Progenitor cell of endocrine pancreas (in vitro differentiated cells): ENCODE results near the gene CRIP2. TPM values are rescaled to one million over a fixed set of nuclear protein-coding genes. Genes with fewer than 3 reads are reported as not detected.

ENCODE experiments used
- DNase-seq: peaks from one replicate; pipeline ENCODE4 v3.0.0; 2021; ENCODE audit warnings: low spot score; ENCODE audit not compliant: unreplicated experiment
- H3K27ac Mint-ChIP-seq: 2 replicates; pipeline ENCODE4 v1.8.0; 2021; ENCODE audit warnings: mild to moderate bottlenecking, moderate library complexity, mixed read lengths
- H3K27me3 Mint-ChIP-seq: 2 replicates; pipeline ENCODE4 v1.8.0; 2021; ENCODE audit warnings: mixed read lengths
- H3K36me3 Mint-ChIP-seq: 2 replicates; pipeline ENCODE4 v1.8.0; 2022; ENCODE audit warnings: mixed read lengths; ENCODE audit not compliant: insufficient read depth
- H3K4me1 Mint-ChIP-seq: 2 replicates; pipeline ENCODE4 v1.8.0; 2021; ENCODE audit warnings: low read depth, mixed read lengths
- H3K4me3 Mint-ChIP-seq: 2 replicates; pipeline ENCODE4 v1.8.0; 2021; ENCODE audit warnings: low read depth, mild to moderate bottlenecking, moderate library complexity, mixed read lengths
- H3K9me3 Mint-ChIP-seq: 2 replicates; pipeline ENCODE4 v1.8.0; 2021; ENCODE audit warnings: low read depth, mixed read lengths
- total RNA-seq: library from RNA; stranded (reverse); gene quantifications from 2 replicates; pipeline ENCODE4 v1.2.1, GENCODE V29; 2021
- TF ChIP-seq, protein P1 (sequence below): fragments of 200-600 bp; sonication (generic); IDR thresholded peaks from one replicate; pipeline ENCODE4 v1.5.0; 2021; ENCODE audit warnings: antibody characterized with exemption, mild to moderate bottlenecking; ENCODE audit not compliant: unreplicated experiment

CRIP2 gene
- total RNA-seq, 1 donor from 2014 or later: 19.6 TPM

- Mint-ChIP-seq H3K27ac (no peak overlapping the region), H3K36me3 (peaks cover 34% of the 10 kb centered on the region)
Observed at GRCh38 chr14:105427936-105428485, 46.6 kb upstream of the CRIP2 start.

DNA sequence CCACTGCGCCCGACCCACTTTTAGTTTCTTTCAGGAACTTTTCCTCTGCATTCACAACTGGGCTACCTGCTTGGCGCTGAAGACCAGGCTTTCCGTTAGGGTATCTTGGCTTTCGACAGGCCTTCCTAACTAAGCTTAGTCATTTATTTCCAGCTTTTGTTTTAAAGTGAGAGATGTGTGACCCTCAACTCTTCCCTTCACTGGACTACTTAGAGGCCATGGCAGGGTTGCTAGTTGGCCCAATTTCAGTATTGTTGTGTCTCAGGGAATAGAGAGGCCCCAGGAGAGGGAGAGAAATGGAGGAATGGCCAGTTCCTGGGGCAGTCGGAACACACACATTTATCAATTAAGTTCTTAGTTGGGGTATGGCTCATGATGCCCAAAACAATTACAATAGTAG lies 44.6 kb upstream of the CRIP2 start:
- no peak overlapping the region for H3K4me3 Mint-ChIP-seq
- H3K4me1 Mint-ChIP-seq: no peaks in the 10 kb centered on the region
- TF ChIP-seq, protein P1, sequence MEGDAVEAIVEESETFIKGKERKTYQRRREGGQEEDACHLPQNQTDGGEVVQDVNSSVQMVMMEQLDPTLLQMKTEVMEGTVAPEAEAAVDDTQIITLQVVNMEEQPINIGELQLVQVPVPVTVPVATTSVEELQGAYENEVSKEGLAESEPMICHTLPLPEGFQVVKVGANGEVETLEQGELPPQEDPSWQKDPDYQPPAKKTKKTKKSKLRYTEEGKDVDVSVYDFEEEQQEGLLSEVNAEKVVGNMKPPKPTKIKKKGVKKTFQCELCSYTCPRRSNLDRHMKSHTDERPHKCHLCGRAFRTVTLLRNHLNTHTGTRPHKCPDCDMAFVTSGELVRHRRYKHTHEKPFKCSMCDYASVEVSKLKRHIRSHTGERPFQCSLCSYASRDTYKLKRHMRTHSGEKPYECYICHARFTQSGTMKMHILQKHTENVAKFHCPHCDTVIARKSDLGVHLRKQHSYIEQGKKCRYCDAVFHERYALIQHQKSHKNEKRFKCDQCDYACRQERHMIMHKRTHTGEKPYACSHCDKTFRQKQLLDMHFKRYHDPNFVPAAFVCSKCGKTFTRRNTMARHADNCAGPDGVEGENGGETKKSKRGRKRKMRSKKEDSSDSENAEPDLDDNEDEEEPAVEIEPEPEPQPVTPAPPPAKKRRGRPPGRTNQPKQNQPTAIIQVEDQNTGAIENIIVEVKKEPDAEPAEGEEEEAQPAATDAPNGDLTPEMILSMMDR: no peak
- peaks cover 37% of the 10 kb centered on the region for H3K36me3 Mint-ChIP-seq
- no peak for DNase-seq
- peaks cover 12% of the 10 kb centered on the region for H3K9me3 Mint-ChIP-seq
- no peak overlapping the region for H3K27ac Mint-ChIP-seq
- no peaks in the 10 kb centered on the region for H3K27me3 Mint-ChIP-seq

More at GRCh38 chr14:105427936-105428485, 46.6 kb upstream of the CRIP2 start:
- Mint-ChIP-seq H3K4me3 (no peak overlapping the region), H3K4me1 (no peaks in the 10 kb centered on the region), H3K9me3 (peaks cover 10% of the 10 kb centered on the region), H3K27me3 (no peaks in the 10 kb centered on the region)
- no peak for DNase-seq
- TF ChIP-seq, protein P1: no peak

DNA sequence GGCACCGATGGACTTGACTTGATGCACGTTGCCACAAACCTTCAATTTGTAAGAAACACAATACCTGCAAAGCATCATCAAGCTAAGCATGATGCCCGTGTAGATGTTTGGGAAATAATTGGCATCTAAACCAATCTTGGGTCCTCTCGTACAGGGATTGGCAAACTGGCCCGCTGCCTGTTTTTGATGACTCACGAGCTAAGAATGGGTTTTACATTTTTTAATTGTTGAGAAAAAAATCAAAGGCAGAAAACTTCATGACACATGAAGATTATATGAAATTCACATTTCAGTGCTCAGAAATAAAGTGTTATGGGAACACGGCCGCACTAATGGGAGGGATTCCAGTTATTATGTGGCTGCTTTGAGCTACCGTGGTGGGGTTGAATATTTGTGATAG lies 44.1 kb upstream of the CRIP2 start:
- Mint-ChIP-seq H3K4me3 (no peak overlapping the region), H3K36me3 (peaks cover 40% of the 10 kb centered on the region), H3K9me3 (peaks cover 15% of the 10 kb centered on the region), H3K27ac (no peak overlapping the region), H3K4me1 (no peaks in the 10 kb centered on the region), H3K27me3 (no peaks in the 10 kb centered on the region)
- no peak for DNase-seq
- TF ChIP-seq, protein P1: no peak

- H3K27me3 Mint-ChIP-seq: no peaks in the 10 kb centered on the region
- H3K36me3 Mint-ChIP-seq: peaks cover 40% of the 10 kb centered on the region
Observed at GRCh38 chr14:105431256-105431655, 43.4 kb upstream of the CRIP2 start.

GRCh38 chr14:105432657-105433056 lies 42.0 kb upstream of the CRIP2 start:
- H3K4me1 Mint-ChIP-seq: no peaks in the 10 kb centered on the region
- no peak overlapping the region for H3K27ac Mint-ChIP-seq
- H3K4me3 Mint-ChIP-seq: no peak overlapping the region
- peaks cover 28% of the 10 kb centered on the region for H3K36me3 Mint-ChIP-seq
- no peak for DNase-seq
- TF ChIP-seq, protein P1: no peak
- no peaks in the 10 kb centered on the region for H3K27me3 Mint-ChIP-seq
- H3K9me3 Mint-ChIP-seq: peaks cover 9% of the 10 kb centered on the region

More at GRCh38 chr14:105431256-105431655, 43.4 kb upstream of the CRIP2 start:
- Mint-ChIP-seq H3K4me1 (no peaks in the 10 kb centered on the region), H3K27ac (no peak overlapping the region), H3K9me3 (peaks cover 16% of the 10 kb centered on the region), H3K4me3 (no peak overlapping the region)
- no peak for DNase-seq
- TF ChIP-seq, protein P1: no peak
